ENCODE measurements around the gene FNBP1.
"Not testable (repeated sequence)": the region's sequence is repeated elsewhere in the genome, so short reads cannot be mapped to it uniquely, and the experiment has no call there.

FNBP1 gene

GRCh38 chr9:129895376-129896268, 147.4 kb downstream of the FNBP1 start:
- H3K4me3 ChIP-seq (ENCODE audit: low read depth, low read length): no peak overlapping the region
- TF ChIP-seq, protein P1, sequence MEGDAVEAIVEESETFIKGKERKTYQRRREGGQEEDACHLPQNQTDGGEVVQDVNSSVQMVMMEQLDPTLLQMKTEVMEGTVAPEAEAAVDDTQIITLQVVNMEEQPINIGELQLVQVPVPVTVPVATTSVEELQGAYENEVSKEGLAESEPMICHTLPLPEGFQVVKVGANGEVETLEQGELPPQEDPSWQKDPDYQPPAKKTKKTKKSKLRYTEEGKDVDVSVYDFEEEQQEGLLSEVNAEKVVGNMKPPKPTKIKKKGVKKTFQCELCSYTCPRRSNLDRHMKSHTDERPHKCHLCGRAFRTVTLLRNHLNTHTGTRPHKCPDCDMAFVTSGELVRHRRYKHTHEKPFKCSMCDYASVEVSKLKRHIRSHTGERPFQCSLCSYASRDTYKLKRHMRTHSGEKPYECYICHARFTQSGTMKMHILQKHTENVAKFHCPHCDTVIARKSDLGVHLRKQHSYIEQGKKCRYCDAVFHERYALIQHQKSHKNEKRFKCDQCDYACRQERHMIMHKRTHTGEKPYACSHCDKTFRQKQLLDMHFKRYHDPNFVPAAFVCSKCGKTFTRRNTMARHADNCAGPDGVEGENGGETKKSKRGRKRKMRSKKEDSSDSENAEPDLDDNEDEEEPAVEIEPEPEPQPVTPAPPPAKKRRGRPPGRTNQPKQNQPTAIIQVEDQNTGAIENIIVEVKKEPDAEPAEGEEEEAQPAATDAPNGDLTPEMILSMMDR (IDR thresholded peaks at IDR 0.05; ENCODE audit: low read depth, low read length): no peak
- TF ChIP-seq MYC (IDR thresholded peaks at IDR 0.05; ENCODE audit: low read depth, low read length) (no peak), POLR2A (IDR thresholded peaks at IDR 0.05; ENCODE audit: extremely low read depth, insufficient read length) (no peak), MAX (IDR thresholded peaks at IDR 0.05; ENCODE audit: low read depth, low read length) (no peak)
- no peak for DNase-seq (ENCODE audit: low read depth)

DNA sequence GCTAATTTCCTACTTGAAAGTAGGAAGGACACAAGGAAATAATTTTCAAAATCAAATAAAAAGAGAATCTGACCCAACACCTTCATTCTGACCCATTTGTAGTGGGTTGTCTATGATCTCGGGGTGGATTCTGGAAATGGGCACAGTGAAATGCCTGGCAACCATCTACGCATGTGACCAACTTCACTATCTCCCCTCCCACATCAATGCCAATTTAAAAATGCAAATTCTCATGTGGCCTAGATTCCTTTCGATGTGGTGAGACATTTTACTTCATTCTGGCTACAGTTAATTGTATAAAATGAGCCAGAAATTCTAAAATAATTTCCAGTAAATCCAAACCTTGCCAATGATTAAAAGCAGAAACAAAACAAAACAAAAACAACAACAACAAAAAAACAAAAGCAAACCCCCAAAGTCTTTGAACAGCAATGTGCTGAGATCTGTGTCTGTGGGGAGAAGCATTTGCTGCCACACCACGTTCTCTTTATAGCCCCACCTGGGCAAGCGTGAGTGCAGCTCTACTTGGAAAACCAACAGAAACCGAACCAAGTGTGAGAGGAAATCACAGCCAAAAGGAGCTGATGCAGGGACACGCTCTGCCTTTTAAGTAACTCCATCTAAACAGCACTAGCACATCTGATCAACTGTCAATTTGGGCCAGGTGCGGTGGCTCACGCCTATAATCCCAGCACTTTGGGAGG, 148.7 kb downstream of the FNBP1 start:
- DNase-seq (ENCODE audit: low read depth): no peak
- H3K4me3 ChIP-seq (ENCODE audit: low read depth, low read length): no peak overlapping the region
- TF ChIP-seq POLR2A (IDR thresholded peaks at IDR 0.05; ENCODE audit: extremely low read depth, insufficient read length): no peak
- TF ChIP-seq, protein P1 (IDR thresholded peaks at IDR 0.05; ENCODE audit: low read depth, low read length): no peak

DNA sequence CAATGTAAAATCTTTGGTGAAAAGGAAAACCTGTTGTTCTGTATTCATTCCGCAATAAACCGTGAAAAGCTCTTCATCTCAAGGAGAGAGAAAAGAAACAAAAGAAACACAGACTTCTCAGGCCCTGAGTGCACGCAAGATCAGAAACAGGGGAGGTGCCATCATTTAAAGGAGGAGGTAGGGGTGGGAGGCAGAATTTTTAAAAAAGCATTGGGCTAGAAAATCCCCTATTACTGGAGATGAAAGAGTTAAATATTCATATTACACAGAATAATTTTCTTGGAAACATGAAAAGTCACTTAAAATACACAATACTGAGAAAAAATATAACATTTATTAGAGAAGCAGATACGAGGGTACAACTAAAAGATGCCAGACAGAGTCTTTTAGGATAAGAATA, 151.4 kb downstream of the FNBP1 start:
- peak overlapping the region; percentile 34 for H3K4me3 ChIP-seq (ENCODE audit: low read depth, low read length)
- DNase-seq (ENCODE audit: low read depth): no peak
- TF ChIP-seq POLR2A (IDR thresholded peaks at IDR 0.05; ENCODE audit: extremely low read depth, insufficient read length): no peak
- no peak for TF ChIP-seq MYC (IDR thresholded peaks at IDR 0.05; ENCODE audit: low read depth, low read length)
- no peak for TF ChIP-seq MAX (IDR thresholded peaks at IDR 0.05; ENCODE audit: low read depth, low read length)

DNA sequence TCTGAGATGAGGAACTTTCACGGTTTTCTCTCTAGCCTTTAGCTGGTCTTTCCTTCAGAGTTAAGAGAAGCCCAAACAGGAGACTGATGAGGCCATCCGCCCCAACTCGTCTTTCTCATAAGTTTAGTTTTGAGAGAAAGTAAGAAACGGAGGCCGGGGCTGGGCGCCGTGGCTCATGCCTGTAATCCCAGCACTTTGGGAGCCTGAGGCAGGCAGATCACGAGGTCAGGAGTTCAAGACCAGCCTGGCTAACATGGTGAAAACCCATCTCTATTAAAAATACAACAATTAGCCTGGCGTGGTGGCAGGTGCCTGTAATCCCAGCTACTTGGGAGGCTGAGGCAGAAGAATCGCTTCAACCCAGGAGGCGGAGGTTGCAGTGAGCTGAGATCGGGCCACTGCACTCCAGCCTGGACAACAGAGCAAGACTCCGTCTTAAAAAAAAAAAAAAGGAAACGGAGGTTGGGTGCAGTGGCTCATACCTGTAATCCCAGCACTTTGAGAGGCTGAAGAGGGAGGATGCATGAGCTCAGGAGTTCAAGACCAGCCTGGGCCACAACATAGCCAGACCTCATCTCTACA, 152.2 kb downstream of the FNBP1 start:
- H3K4me3 ChIP-seq (ENCODE audit: low read depth, low read length): peak overlapping the region; percentile 40
- DNase-seq (ENCODE audit: low read depth): not testable (repeated sequence)
- TF ChIP-seq POLR2A (IDR thresholded peaks at IDR 0.05; ENCODE audit: extremely low read depth, insufficient read length): peak; percentile 31

GRCh38 chr9:129889941-129890717, 152.9 kb downstream of the FNBP1 start:
- H3K4me3 ChIP-seq (ENCODE audit: low read depth, low read length): peak overlapping the region; percentile 40
- peak; percentile 95 for DNase-seq (ENCODE audit: low read depth)

More at GRCh38 chr9:129889941-129890717, 152.9 kb downstream of the FNBP1 start:
- TF ChIP-seq MYC (IDR thresholded peaks at IDR 0.05; ENCODE audit: low read depth, low read length): no peak
- no peak for TF ChIP-seq MAX (IDR thresholded peaks at IDR 0.05; ENCODE audit: low read depth, low read length)
- TF ChIP-seq, protein P1 (IDR thresholded peaks at IDR 0.05; ENCODE audit: low read depth, low read length): no peak
- no peak for TF ChIP-seq POLR2A (IDR thresholded peaks at IDR 0.05; ENCODE audit: extremely low read depth, insufficient read length)
